Measurements from ENCODE around the gene TTLL10.
A peak's percentile ranks its signal among the peaks of the same experiment; 100 is the strongest.

The TTLL10 gene

GRCh38 chr1:1245817-1246576 lies 72.3 kb downstream of the TTLL10 start:
- Histone ChIP-seq H3K27me3 (ENCODE audit: insufficient read depth, poor library complexity, severe bottlenecking) (no peaks in the 10 kb centered on the region), H3K9me3 (ENCODE audit: severe bottlenecking) (no peaks in the 10 kb centered on the region), H3K27ac (ENCODE audit: poor library complexity, severe bottlenecking) (no peak overlapping the region), H3K4me1 (ENCODE audit: insufficient read depth, poor library complexity, severe bottlenecking) (peaks cover 7% of the 10 kb centered on the region), H3K36me3 (ENCODE audit: low read depth) (no peaks in the 10 kb centered on the region), H3K4me3 (ENCODE audit: severe bottlenecking) (no peak overlapping the region)
- no peak for TF ChIP-seq CTCF (IDR thresholded peaks at IDR 0.05; ENCODE audit: poor library complexity, severe bottlenecking)
- ATAC-seq (ENCODE audit: low read depth) (no peak), DNase-seq (ENCODE audit: low spot score) (no peak)

GRCh38 chr1:1246577-1247340 lies 73.1 kb downstream of the TTLL10 start, which contains the start of gene C1QTNF12:
TSS of gene C1QTNF12 (minus strand) at chr1:1246722. CDS start at chr1:1246690, 32 bp downstream.
- ATAC-seq (ENCODE audit: low read depth) (peak; percentile 20; the same call in 1 of the 3 replicates), DNase-seq (ENCODE audit: low spot score) (no peak)
- no peak for TF ChIP-seq CTCF (IDR thresholded peaks at IDR 0.05; ENCODE audit: poor library complexity, severe bottlenecking)
- H3K4me3 ChIP-seq (ENCODE audit: severe bottlenecking), result no peak within 1 kb of the TSS
- H3K36me3 ChIP-seq (ENCODE audit: low read depth), result no peaks in the 10 kb centered on the region
- no peaks in the 10 kb centered on the region for H3K9me3 ChIP-seq (ENCODE audit: severe bottlenecking)
- H3K27me3 ChIP-seq (ENCODE audit: insufficient read depth, poor library complexity, severe bottlenecking), result no peaks in the 10 kb centered on the region
- H3K4me1 ChIP-seq (ENCODE audit: insufficient read depth, poor library complexity, severe bottlenecking), result peaks cover 10% of the 10 kb centered on the region
- no peak within 1 kb of the TSS for H3K27ac ChIP-seq (ENCODE audit: poor library complexity, severe bottlenecking)

- no peak overlapping the region for H3K27ac ChIP-seq (ENCODE audit: poor library complexity, severe bottlenecking)
- H3K36me3 ChIP-seq (ENCODE audit: low read depth), result peaks cover 5% of the 10 kb centered on the region
- H3K4me3 ChIP-seq (ENCODE audit: severe bottlenecking), result no peak overlapping the region
- TF ChIP-seq CTCF (IDR thresholded peaks at IDR 0.05; ENCODE audit: poor library complexity, severe bottlenecking), result no peak
- H3K4me1 ChIP-seq (ENCODE audit: insufficient read depth, poor library complexity, severe bottlenecking), result peaks cover 10% of the 10 kb centered on the region
- ATAC-seq (ENCODE audit: low read depth) (no peak), DNase-seq (ENCODE audit: low spot score) (no peak)
- H3K27me3 ChIP-seq (ENCODE audit: insufficient read depth, poor library complexity, severe bottlenecking), result no peaks in the 10 kb centered on the region
- H3K9me3 ChIP-seq (ENCODE audit: severe bottlenecking), result no peaks in the 10 kb centered on the region
These were observed 73.7 kb downstream of the TTLL10 start for GRCh38 chr1:1247341-1247913.

Measured in RWPE2 (cell line).